NB4 (cell line): Measurements from ENCODE around the gene FHIP1A.

ENCODE experiments used
- DNase-seq: peaks from one replicate; pipeline ENCODE4 v3.0.0; 2010; ENCODE audit warnings: low read depth
- H3K4me3 ChIP-seq: one replicate; pipeline ENCODE4 v1.5.1; 2011; ENCODE audit warnings: mild to moderate bottlenecking, low read depth, low read length, moderate library complexity
- MAX ChIP-seq: IDR thresholded peaks from 2 replicates; pipeline ENCODE4 v1.6.1; 2011; ENCODE audit warnings: low read depth, low read length
- MYC ChIP-seq: IDR thresholded peaks from 2 replicates; pipeline ENCODE4 v1.6.1; 2011; ENCODE audit warnings: low read depth, low read length
- POLR2A ChIP-seq: IDR thresholded peaks from 2 replicates; pipeline ENCODE4 v1.6.1; 2011; ENCODE audit warnings: mild to moderate bottlenecking; ENCODE audit not compliant: insufficient read length; ENCODE audit errors: extremely low read depth
- TF ChIP-seq, protein P1 (sequence below): IDR thresholded peaks from one replicate; pipeline ENCODE4 v1.5.1; 2012; ENCODE audit warnings: low read depth, low read length

The FHIP1A gene

GRCh38 chr4:151442002-151442401 lies 33.0 kb downstream of the FHIP1A start:
- H3K4me3 ChIP-seq: no peak overlapping the region
- TF ChIP-seq, protein P1, sequence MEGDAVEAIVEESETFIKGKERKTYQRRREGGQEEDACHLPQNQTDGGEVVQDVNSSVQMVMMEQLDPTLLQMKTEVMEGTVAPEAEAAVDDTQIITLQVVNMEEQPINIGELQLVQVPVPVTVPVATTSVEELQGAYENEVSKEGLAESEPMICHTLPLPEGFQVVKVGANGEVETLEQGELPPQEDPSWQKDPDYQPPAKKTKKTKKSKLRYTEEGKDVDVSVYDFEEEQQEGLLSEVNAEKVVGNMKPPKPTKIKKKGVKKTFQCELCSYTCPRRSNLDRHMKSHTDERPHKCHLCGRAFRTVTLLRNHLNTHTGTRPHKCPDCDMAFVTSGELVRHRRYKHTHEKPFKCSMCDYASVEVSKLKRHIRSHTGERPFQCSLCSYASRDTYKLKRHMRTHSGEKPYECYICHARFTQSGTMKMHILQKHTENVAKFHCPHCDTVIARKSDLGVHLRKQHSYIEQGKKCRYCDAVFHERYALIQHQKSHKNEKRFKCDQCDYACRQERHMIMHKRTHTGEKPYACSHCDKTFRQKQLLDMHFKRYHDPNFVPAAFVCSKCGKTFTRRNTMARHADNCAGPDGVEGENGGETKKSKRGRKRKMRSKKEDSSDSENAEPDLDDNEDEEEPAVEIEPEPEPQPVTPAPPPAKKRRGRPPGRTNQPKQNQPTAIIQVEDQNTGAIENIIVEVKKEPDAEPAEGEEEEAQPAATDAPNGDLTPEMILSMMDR: no peak
- TF ChIP-seq POLR2A: no peak
- no peak for TF ChIP-seq MYC
- no peak for TF ChIP-seq MAX
- DNase-seq: no peak

- no peak for DNase-seq
- TF ChIP-seq POLR2A: no peak
- no peak for TF ChIP-seq MAX
- TF ChIP-seq MYC: no peak
- TF ChIP-seq, protein P1: no peak
- no peak overlapping the region for H3K4me3 ChIP-seq
Measured at GRCh38 chr4:151443247-151443646, 34.3 kb downstream of the FHIP1A start.

GRCh38 chr4:151443752-151444151 lies 34.8 kb downstream of the FHIP1A start:
- H3K4me3 ChIP-seq: no peak overlapping the region
- DNase-seq: no peak
- TF ChIP-seq MYC (no peak), MAX (no peak), POLR2A (no peak)
- TF ChIP-seq, protein P1: no peak

DNA sequence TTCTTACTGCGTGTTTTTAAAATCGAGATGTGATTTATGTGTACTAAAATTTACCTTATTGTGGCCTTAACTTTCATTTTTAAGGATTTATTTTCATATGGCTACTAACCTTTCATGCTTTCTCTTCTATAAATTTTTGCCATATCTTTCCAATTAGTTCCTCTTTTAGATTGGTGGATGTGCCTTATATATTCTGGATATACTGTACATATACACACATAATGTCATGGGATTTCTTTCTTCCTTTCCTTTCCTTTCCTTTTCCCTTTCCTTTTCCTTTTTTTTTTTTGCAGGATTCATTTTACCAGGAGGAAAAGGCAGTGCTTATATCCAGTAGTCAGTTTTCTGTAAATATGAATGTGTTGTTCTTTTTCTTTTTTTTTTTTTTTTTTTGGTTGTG lies 37.2 kb downstream of the FHIP1A start:
- DNase-seq: no peak
- no peak for TF ChIP-seq MYC
- TF ChIP-seq, protein P1: no peak
- no peak for TF ChIP-seq MAX
- TF ChIP-seq POLR2A: no peak
- no peak overlapping the region for H3K4me3 ChIP-seq

GRCh38 chr4:151454513-151454912 lies 45.5 kb downstream of the FHIP1A start:
- TF ChIP-seq, protein P1: no peak
- TF ChIP-seq MYC (no peak), MAX (no peak), POLR2A (no peak)
- H3K4me3 ChIP-seq: no peak overlapping the region
- no peak for DNase-seq

DNA sequence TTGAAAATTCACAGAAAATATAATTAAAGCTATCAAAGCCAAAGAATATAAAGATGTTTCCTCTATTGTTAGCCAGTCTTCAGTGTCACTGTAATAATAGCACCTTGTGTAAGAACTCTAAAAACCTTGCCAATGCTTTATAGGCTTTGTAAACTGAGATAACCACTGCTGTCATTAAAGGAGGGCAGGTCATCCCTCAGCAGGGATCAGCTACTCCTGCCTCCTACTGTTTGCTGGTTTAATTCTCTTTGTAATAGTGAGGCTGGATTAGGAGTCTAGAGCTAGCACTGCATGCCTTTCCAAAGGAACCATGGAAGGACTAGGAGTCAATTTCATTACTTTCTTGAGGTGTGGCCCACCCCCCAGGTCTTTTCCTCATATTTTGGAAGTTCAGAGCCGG lies 46.2 kb downstream of the FHIP1A start:
- DNase-seq: no peak
- TF ChIP-seq, protein P1: no peak
- TF ChIP-seq POLR2A (no peak), MAX (no peak)
- no peak overlapping the region for H3K4me3 ChIP-seq
